Amygdala (tissue), 56 donors: ENCODE data around the gene IRF3.
A peak's percentile ranks its signal among the peaks of the same experiment; 100 is the strongest.

Experiments
- DNase-seq, 56 donors: peaks; one replicate each; lab custom pipeline; 2025; lab: John Stamatoyannopoulos, UW

IRF3 gene

GRCh38 chr19:49652551-49653465, 12.8 kb downstream of the IRF3 start:
- no peak for DNase-seq

- no peak for DNase-seq
Observed at GRCh38 chr19:49651820-49652550, 13.7 kb downstream of the IRF3 start.

- DNase-seq = no peak
Observed at GRCh38 chr19:49651029-49651819, 14.4 kb downstream of the IRF3 start.

GRCh38 chr19:49646586-49646985, 19.1 kb downstream of the IRF3 start:
- DNase-seq = no peak

GRCh38 chr19:49645995-49646394, 19.7 kb downstream of the IRF3 start:
- DNase-seq = no peak

- no peak for DNase-seq
Observed at GRCh38 chr19:49645592-49645991, 20.1 kb downstream of the IRF3 start.

- DNase-seq = no peak
Observed at GRCh38 chr19:49643466-49643865, 22.2 kb downstream of the IRF3 start.

GRCh38 chr19:49642492-49643035, 23.1 kb downstream of the IRF3 start:
- DNase-seq = no peak

- DNase-seq = peak; percentile 90 to 100 (median 99)
Observed at GRCh38 chr19:49641688-49642491, 23.8 kb downstream of the IRF3 start, which contains the start of gene SCAF1. TSS of gene SCAF1 (plus strand) at chr19:49642209. CDS start at chr19:49645027, 2,818 bp downstream.

- peak; percentile 36 to 100 (median 98) for DNase-seq
Observed at GRCh38 chr19:49640113-49640898, 25.4 kb downstream of the IRF3 start, which contains the start of gene RRAS. TSS of gene RRAS (minus strand) at chr19:49640143. CDS start at chr19:49640098, 45 bp downstream.

GRCh38 chr19:49639401-49640112, 26.1 kb downstream of the IRF3 start:
- no peak for DNase-seq

GRCh38 chr19:49637821-49638738, 27.6 kb downstream of the IRF3 start:
- DNase-seq = peak in 12 of 56 donors; percentile 4 to 43 (median 17)

- peak in 1 of 56 donors; percentile 13 for DNase-seq
Observed at GRCh38 chr19:49636233-49636932, 29.3 kb downstream of the IRF3 start.

GRCh38 chr19:49635530-49636232, 30.0 kb downstream of the IRF3 start:
- DNase-seq = no peak

- DNase-seq = peak in 1 of 56 donors; percentile 39
Observed at GRCh38 chr19:49633273-49633672, 32.4 kb downstream of the IRF3 start.
